ENCODE results near the gene TMEM183A. TPM values are rescaled to one million over a fixed set of nuclear protein-coding genes. Genes with fewer than 3 reads are reported as not detected.

Gene TMEM183A
- total and polyA plus RNA-seq, 2 of the 4 experiments (the other 2 are of a cell fraction) = 56.8 to 63.1 TPM

DNA sequence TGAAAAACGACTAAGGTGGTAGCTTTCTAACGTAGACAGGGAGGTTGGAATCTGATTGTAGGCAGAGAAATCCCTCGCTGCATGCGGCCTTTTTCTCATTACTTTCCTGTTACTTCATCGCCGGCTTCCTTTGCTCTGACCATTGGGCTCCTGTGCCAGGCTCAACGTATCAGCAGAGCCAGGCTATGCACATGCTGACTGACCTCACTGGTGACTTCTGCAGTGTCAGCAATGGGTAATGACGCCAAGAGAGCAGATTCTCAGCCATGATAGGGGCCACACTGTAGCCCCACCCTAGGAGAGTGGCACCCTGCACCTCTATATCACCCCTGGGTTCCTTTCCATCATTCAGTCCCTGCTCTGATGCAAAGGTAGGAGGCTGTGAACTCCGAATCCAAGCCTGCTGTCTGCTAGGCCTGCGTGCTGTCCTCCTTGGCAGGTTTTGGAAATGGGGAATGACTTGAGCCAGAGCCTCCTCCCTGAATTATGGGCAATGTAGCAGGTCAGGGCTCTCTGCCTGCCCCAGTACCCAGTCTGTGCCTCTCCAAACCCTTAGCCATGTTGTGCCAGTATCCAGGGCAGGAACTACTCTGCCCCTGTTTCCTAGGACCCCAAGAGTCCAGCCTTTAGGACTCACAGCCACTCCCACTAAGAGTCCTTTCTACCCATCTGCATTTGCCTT, 30.5 kb downstream of the TMEM183A start:
- WGBS, 2 experiments (ENCODE audit: extremely low coverage in 2 of 2, insufficient read length in 1 of 2) = 80% methylated on average over 2 of the region's 10 CpGs; no CpG with 5 or more reads in 1 of the 2 experiments
- DNase-seq = no peak
- intact Hi-C loops (cut with micrococcal nuclease) (loop anchor here (5.0 to 10.0 kb wide), 3 partner anchors 80 to 447 kb away; no protein-coding TSS in a partner anchor), in situ Hi-C loops (cut with MboI; ENCODE audit: low sequenced_read_pairs) (loop anchor here (5.0 kb wide), 1 partner anchor 180 kb away; no protein-coding TSS in a partner anchor), dilution Hi-C loops (cut with HindIII; ENCODE audit: low sequenced_read_pairs, unreplicated experiment) (no loop called here)
- no peak overlapping the region for H2AK9ac ChIP-seq (replicated peaks; ENCODE audit: low read depth, low read length, poor library complexity)
- no peak overlapping the region for H3K9ac ChIP-seq (ENCODE audit: low read depth, low read length)
- ATAC-seq (ENCODE audit: low read depth) = peak; percentile 10
- no peak overlapping the region for H3K56ac ChIP-seq (ENCODE audit: extremely low read depth, insufficient read depth, low read length)
- H2BK15ac ChIP-seq (ENCODE audit: low read depth, low read length) = peak overlapping the region; percentile 13; the same call in 1 of the 3 replicates
- H3K79me1 ChIP-seq (ENCODE audit: low read depth in 1 of 2, low read length in 2 of 2) = peaks cover 0 to 7% of the 10 kb centered on the region in 2 experiments; a peak in 2 of 4 replicates
- no peak overlapping the region for H3K4me2 ChIP-seq (ENCODE audit: low read depth, low read length)
- peaks cover 21% of the 10 kb centered on the region for H4K20me1 ChIP-seq (ENCODE audit: insufficient read depth, low read length)
- 0 out of 2 replicates have a peak, but pooled peaks cover 5% of the 10 kb centered on the region for H3K9me1 ChIP-seq (ENCODE audit: insufficient read depth, low read length)
- POLR2A ChIA-PET (ENCODE audit: unreplicated experiment) = no interaction called here
- H4K91ac ChIP-seq (ENCODE audit: insufficient read depth, low read depth, low read length) = no peak overlapping the region; the same call in 1 of the 2 replicates
- no peaks in the 10 kb centered on the region for H3K36me3 ChIP-seq (ENCODE audit: control insufficient read depth, insufficient read depth, low read length)
- no peak overlapping the region; the same call in 1 of the 2 replicates for H2BK20ac ChIP-seq (ENCODE audit: low read depth, low read length)
- H3K9me3 ChIP-seq (ENCODE audit: control insufficient read depth, insufficient read depth, low read length) = no peaks in the 10 kb centered on the region
- peak overlapping the region in 1 of 2 experiments; percentile 29; a peak in 1 of 4 replicates for H4K8ac ChIP-seq (ENCODE audit: low read depth in 2 of 2, low read length in 2 of 2)
- no peak overlapping the region for H3K27ac ChIP-seq (ENCODE audit: insufficient read depth, low read length)
- H3K4ac ChIP-seq (ENCODE audit: low read depth, low read length) = peak overlapping the region; percentile 40; the same call in 1 of the 2 replicates
- peak overlapping the region; percentile 32 for H2BK5ac ChIP-seq (ENCODE audit: low read depth, low read length, poor library complexity, severe bottlenecking)
- H3K14ac ChIP-seq (replicated peaks; ENCODE audit: low read depth, low read length) = no peak overlapping the region
- no peak overlapping the region for H4K5ac ChIP-seq (ENCODE audit: low read depth, low read length)
- no peak overlapping the region for H3K18ac ChIP-seq (ENCODE audit: low read depth, low read length)
- no peak overlapping the region for H2BK120ac ChIP-seq (ENCODE audit: low read depth, low read length)
- H2AFZ ChIP-seq (replicated peaks; ENCODE audit: low read length, poor library complexity) = peak overlapping the region; percentile 80
- peak overlapping the region; percentile 76 for H2AK5ac ChIP-seq (ENCODE audit: low read depth, low read length)
- TF ChIP-seq RFX5 (IDR thresholded peaks at IDR 0.05; ENCODE audit: low read depth, low read length) (no peak), MAFK (IDR thresholded peaks at IDR 0.05; ENCODE audit: low read depth, low read length) (peak; percentile 68), SMC3 (IDR thresholded peaks at IDR 0.05; ENCODE audit: low read depth, low read length) (no peak)
- peaks cover 25% of the 10 kb centered on the region for H3K4me1 ChIP-seq (ENCODE audit: control insufficient read depth, insufficient read depth, low read length)
- no peaks in the 10 kb centered on the region for H3K27me3 ChIP-seq (ENCODE audit: control insufficient read depth, insufficient read depth, low read length)
- BruUV-seq (replicated peaks) = no TSS peak
- H3K23ac ChIP-seq (ENCODE audit: low read depth, low read length) = no peak overlapping the region
- no peak overlapping the region for H3K4me3 ChIP-seq (ENCODE audit: insufficient read depth, low read depth, low read length)
- CTCF ChIA-PET = interaction anchor here (7.2 kb wide), 1 partner anchor 178 kb away, joined by 49 read pairs; no protein-coding TSS in a partner anchor
